Measurements from ENCODE around the gene SPDYE6.
"Not testable (repeated sequence)": the region's sequence is repeated elsewhere in the genome, so short reads cannot be mapped to it uniquely, and the experiment has no call there.

The SPDYE6 gene

GRCh38 chr7:102376964-102377466, 20.8 kb upstream of the SPDYE6 start:
- no peak for TF ChIP-seq POLR2A (IDR thresholded peaks at IDR 0.05; ENCODE audit: low read depth, low read length)
- no peak for DNase-seq (ENCODE audit: insufficient read length, low spot score)
- no peak for FAIRE-seq

DNA sequence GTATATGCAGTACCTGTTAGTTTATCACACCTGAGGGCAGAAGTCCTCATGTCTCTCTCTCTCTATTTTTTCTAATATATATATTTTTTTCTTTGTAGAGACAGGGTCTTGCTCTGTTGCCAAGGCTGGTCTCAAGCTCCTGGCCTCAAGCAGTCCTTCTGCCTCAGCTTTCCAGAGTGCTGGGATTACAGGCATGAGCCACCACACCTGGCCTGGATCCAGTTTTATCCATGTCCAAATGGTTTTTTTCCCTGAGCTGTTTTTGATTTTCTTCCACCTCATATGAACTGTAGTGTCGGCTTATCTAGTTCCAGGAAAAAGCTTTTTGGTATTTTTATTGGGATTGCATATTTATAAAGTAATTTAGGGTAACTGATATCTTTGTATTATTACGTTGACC, 16.6 kb upstream of the SPDYE6 start:
- DNase-seq (ENCODE audit: insufficient read length, low spot score); FAIRE-seq: not testable (repeated sequence)

GRCh38 chr7:102370038-102370437, 13.8 kb upstream of the SPDYE6 start:
- DNase-seq (ENCODE audit: insufficient read length, low spot score); FAIRE-seq: not testable (repeated sequence)

DNA sequence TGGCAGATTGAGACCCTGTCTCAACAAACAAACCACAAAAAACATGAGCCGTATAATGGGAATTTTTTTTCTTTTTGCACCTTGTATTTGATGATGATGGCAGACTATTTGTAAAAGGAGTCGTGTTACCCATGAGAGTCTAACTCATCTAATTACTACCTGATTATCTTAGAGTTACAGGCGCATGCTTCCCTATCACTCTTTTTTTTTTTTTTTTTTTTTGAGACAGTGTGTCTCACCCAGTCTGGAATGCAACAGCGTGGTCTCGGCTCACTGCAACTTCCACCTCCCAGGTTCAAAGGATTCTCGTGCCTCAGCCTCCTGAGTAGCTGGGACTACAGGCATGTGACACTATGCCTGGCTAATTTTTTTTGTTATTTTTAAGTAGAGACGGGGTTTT, 9.1 kb upstream of the SPDYE6 start:
- not testable (repeated sequence) for FAIRE-seq; DNase-seq (ENCODE audit: insufficient read length, low spot score)

- FAIRE-seq; DNase-seq (ENCODE audit: insufficient read length, low spot score): not testable (repeated sequence)
Observed at GRCh38 chr7:102364394-102364886, 8.2 kb upstream of the SPDYE6 start.

GRCh38 chr7:102363549-102364393, 7.5 kb upstream of the SPDYE6 start:
- DNase-seq (ENCODE audit: insufficient read length, low spot score) (peak; percentile 71), FAIRE-seq (peak; percentile 95)
- peak; percentile 92 for TF ChIP-seq POLR2A (IDR thresholded peaks at IDR 0.05; ENCODE audit: low read depth, low read length)

DNA sequence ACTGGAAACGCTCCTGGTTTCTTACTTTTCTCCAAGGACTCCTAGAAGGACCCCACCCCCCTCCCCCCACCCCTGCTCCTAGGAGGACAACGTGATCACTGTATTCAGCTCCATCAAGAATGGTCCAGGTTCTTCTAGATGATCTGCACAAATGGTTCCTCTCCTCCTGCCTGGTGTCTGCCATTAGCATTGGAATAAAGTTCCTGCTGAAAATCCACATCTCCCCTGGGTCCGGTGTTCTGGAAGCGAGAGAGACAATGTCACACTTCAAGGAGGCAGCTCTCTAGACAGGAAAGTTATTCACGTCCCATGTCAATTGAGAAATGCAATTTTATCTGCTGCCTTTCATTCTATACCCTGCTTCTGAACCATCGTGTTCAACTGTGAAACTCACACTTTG, 9.3 kb downstream of the SPDYE6 start:
- not testable (repeated sequence) for FAIRE-seq; DNase-seq (ENCODE audit: insufficient read length, low spot score)

- not testable (repeated sequence) for DNase-seq (ENCODE audit: insufficient read length, low spot score); FAIRE-seq
Observed at GRCh38 chr7:102340599-102341368, 15.5 kb downstream of the SPDYE6 start.

GRCh38 chr7:102337420-102337819, 18.8 kb downstream of the SPDYE6 start:
- FAIRE-seq; DNase-seq (ENCODE audit: insufficient read length, low spot score): not testable (repeated sequence)

GRCh38 chr7:102337002-102337401, 19.2 kb downstream of the SPDYE6 start:
- not testable (repeated sequence) for FAIRE-seq; DNase-seq (ENCODE audit: insufficient read length, low spot score)

- DNase-seq (ENCODE audit: insufficient read length, low spot score); FAIRE-seq: not testable (repeated sequence)
Observed at GRCh38 chr7:102335574-102335973, 20.7 kb downstream of the SPDYE6 start.

GRCh38 chr7:102330666-102331460, 25.4 kb downstream of the SPDYE6 start:
- FAIRE-seq; DNase-seq (ENCODE audit: insufficient read length, low spot score): not testable (repeated sequence)

DNA sequence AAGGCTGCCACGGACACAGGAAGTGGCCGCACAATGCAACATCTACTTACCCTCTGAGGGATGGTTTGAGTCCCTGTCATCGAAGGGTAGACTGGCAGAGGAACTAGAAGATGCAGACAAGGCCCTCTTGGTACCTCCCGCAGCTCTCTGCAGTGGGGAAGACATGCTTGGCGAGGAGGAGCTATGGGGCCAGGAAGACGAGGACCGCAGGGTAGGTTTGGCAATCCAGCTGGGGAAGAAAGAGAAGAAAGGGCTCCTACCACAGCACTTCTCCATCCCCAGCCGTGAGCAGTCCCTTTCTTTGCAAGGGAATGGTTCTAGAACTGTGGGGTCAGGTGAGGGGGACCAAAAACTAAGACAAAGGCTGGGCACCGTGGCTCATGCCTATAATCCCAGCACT, 26.9 kb downstream of the SPDYE6 start:
- FAIRE-seq; DNase-seq (ENCODE audit: insufficient read length, low spot score): not testable (repeated sequence)

- not testable (repeated sequence) for DNase-seq (ENCODE audit: insufficient read length, low spot score); FAIRE-seq
Observed at GRCh38 chr7:102328863-102329262, 27.4 kb downstream of the SPDYE6 start.

DNA sequence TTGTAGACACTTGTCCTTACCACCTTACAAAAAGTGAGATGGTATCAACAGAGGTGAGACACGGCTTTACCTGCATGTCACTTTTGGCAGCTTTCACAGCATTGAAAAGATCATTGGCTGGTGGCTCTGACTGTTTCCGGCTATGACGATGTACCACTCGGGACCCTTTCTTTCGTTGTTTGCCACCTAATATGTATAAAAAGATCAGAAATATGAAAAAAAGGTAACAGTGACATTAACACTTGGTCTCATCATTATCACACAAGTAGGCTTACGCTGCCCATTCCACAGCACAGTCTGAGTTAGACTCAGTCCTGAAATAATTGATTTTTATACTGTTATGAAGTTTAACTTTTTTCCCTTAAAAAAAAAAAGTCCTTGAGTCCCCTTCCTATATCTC, 29.1 kb downstream of the SPDYE6 start:
- not testable (repeated sequence) for DNase-seq (ENCODE audit: insufficient read length, low spot score); FAIRE-seq
